GM06990 (cell line): Measurements from ENCODE around the gene UPF2.

Experiments
- DNase-seq: peaks from one replicate; pipeline ENCODE4 v3.0.0-alpha.2; 2011; ENCODE audit not compliant: insufficient read length; ENCODE audit errors: extremely low read depth
- H3K27me3 ChIP-seq: replicated peaks from 2 replicates; pipeline ENCODE4 v1.6.0; 2011; ENCODE audit warnings: low read length; ENCODE audit not compliant: control insufficient read depth, insufficient read depth
- H3K36me3 ChIP-seq: 2 replicates; pipeline ENCODE4 v1.5.1; 2011; ENCODE audit warnings: low read length; ENCODE audit not compliant: control insufficient read depth, insufficient read depth
- H3K4me3 ChIP-seq: replicated peaks from 2 replicates; pipeline ENCODE4 v1.5.1; 2011; ENCODE audit warnings: low read depth, mild to moderate bottlenecking, control low read depth, low read length
- CTCF ChIP-seq: IDR thresholded peaks from 2 replicates; pipeline ENCODE4 v1.5.1; 2011; ENCODE audit warnings: low read length, control low read depth, mild to moderate bottlenecking, inconsistent platforms; ENCODE audit not compliant: insufficient read depth, poor library complexity, severe bottlenecking

UPF2 gene

GRCh38 chr10:12062754-12063482 is 20.3 kb upstream of the UPF2 start:
- Histone ChIP-seq H3K27me3 (no peaks in the 10 kb centered on the region), H3K36me3 (no peaks in the 10 kb centered on the region), H3K4me3 (no peak overlapping the region)
- TF ChIP-seq CTCF = no peak
- no peak for DNase-seq

GRCh38 chr10:12061124-12061523 is 18.5 kb upstream of the UPF2 start:
- no peak overlapping the region for H3K4me3 ChIP-seq
- no peak for TF ChIP-seq CTCF
- DNase-seq = no peak
- H3K27me3 ChIP-seq = no peaks in the 10 kb centered on the region
- no peaks in the 10 kb centered on the region for H3K36me3 ChIP-seq

DNA sequence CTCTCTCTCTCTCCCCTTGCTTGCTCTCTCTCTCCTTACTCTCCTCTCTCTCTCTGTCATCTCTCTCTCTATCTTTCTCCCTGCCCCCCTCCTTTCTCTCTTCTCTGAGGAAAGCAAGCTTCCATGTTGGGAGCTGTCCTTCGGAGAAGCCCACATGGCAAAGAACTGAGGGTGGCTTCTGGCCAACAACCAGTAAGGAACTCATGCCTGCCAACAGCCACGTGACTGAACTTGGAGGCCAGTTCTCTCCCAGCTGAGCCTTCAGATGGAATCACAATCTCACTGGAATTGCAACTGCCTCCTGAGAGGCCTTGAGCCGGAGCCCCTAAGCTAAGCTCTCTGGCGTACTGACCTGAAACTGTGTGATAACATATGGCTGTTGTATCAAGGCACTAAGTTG is 14.1 kb upstream of the UPF2 start:
- no peaks in the 10 kb centered on the region for H3K36me3 ChIP-seq
- no peak overlapping the region for H3K4me3 ChIP-seq
- no peaks in the 10 kb centered on the region for H3K27me3 ChIP-seq
- no peak for DNase-seq
- no peak for TF ChIP-seq CTCF

DNA sequence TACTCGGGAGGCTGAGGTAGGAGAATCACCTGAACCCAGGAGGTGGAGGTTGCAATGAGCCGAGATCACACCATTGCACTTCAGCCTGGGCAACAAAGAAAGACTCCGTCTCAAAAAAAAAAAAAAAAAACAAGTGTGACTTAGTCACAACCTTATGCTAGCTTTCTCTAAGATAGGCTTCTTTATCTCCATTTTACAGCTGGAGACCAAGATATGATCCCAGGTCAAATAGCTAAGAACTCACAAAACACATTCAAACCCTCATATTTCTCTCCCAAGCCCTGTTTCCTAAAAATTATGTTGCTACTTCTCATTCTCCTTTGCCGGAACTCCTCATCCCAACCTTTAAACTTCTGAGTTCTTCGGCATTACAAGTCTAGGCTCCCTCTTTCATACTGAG is 13.1 kb upstream of the UPF2 start:
- no peaks in the 10 kb centered on the region for H3K27me3 ChIP-seq
- no peak overlapping the region for H3K4me3 ChIP-seq
- H3K36me3 ChIP-seq = no peaks in the 10 kb centered on the region
- no peak for TF ChIP-seq CTCF
- DNase-seq = no peak

DNA sequence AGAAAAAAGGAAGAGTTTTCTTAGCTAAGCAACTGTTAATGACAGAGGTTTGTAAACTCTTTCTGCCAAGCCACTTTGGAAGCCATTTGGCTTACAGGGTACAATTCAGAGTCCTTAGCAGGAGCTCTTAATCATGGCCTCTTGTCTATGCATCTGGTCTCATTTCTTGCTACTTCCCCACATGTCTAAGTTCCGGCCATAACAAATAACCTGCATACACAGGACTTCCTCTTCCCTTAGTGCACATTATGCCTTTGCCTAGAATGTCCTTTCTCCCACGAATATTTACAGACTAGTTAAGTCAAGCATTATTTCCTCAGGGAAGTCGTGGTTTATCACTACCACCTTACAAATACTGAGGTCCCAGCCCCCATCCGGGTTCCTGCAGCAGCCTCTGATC is 8.6 kb upstream of the UPF2 start:
- Histone ChIP-seq H3K36me3 (no peaks in the 10 kb centered on the region), H3K4me3 (no peak overlapping the region), H3K27me3 (no peaks in the 10 kb centered on the region)
- no peak for TF ChIP-seq CTCF
- DNase-seq = no peak

DNA sequence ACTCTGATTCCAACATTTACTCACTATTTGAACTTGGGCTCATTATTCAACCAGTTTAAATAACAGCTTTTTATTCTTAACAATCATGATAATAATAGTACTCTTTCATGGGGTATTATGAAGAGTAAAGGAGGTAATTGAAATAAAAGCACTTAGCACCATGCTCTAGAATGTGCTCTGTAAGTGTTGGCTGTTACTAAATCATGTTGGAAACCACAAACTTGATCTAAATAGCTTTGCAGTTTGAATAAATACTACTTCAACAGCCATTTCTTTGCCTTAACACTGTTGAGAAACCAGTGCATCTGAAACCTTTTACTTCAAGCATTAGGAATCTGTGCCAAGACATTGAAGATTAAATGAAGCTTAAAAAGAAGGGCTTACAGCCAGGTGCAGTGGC is 7.9 kb upstream of the UPF2 start:
- Histone ChIP-seq H3K4me3 (no peak overlapping the region), H3K36me3 (no peaks in the 10 kb centered on the region), H3K27me3 (no peaks in the 10 kb centered on the region)
- no peak for TF ChIP-seq CTCF
- DNase-seq = no peak
